GM19397 (cell line): ENCODE results near the gene AHNAK.
"Not testable (repeated sequence)": the region's sequence is repeated elsewhere in the genome, so short reads cannot be mapped to it uniquely, and the experiment has no call there.

Experiments
- ATAC-seq: cut with Tn5 transposase; IDR thresholded peaks from one replicate; pipeline ENCODE4 v1.9.1; 2021; ENCODE audit warnings: mild to moderate bottlenecking, moderate library complexity; ENCODE audit not compliant: unreplicated experiment

AHNAK gene

DNA sequence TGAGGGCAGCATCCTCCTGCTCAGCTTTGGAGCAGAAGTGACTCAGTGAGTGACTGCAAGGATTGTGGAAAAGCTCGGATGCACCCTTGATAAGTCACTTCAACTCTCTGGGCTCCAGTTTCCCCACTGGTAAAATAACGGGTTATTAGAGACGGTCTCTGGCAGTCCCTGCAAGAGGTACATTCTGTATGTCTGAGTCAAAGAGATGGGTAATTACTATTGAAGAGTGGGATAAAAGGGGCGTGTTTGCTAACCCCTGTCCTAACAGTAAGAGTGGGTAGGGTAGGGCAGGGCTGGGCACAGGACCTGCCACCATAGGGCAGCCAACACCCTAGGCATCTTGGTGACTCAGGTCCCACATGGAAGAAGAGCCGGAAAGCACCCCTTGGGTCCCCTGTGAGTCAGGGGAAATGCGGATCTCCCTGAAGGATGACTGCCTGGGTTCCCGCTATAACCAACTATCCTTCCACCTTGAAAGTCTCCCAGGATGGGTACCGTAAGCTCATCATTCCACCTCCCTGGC lies 7.3 kb upstream of the AHNAK start:
- ATAC-seq: no peak

- ATAC-seq: no peak
Observed at GRCh38 chr11:62553080-62553838, 6.7 kb upstream of the AHNAK start.

DNA sequence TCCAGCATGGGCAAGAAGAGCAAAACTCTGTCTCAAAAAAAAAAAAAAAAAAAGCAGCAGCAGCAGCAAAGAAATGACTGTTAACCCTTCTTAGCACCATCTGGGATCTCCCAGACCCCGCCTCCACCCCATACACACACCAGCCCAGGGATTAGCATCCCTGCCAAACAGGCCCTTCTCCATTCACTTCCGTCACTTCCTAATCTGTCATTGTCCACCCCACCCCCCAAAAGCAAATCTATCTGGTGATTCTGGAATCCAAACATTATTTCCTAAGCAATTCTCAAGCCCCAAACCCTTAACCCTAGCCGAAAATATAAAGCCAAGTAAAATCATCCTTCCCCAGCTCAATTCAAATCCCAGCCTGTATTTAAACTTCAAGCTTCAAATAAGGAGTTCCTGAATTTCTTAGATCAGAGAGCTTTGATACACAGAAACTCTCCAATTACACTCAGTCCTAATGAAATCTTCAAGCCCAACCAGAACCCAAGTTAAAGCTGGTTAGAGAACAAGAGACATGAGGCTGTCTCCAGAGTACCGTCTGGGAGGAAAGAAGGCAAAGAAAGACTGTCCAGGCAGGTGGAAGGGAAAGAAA lies 6.0 kb upstream of the AHNAK start:
- no peak for ATAC-seq

- ATAC-seq: not testable (repeated sequence)
Observed at GRCh38 chr11:62550478-62550877, 3.9 kb upstream of the AHNAK start.

- no peak for ATAC-seq
Observed at GRCh38 chr11:62548545-62549335, 2.1 kb upstream of the AHNAK start.

DNA sequence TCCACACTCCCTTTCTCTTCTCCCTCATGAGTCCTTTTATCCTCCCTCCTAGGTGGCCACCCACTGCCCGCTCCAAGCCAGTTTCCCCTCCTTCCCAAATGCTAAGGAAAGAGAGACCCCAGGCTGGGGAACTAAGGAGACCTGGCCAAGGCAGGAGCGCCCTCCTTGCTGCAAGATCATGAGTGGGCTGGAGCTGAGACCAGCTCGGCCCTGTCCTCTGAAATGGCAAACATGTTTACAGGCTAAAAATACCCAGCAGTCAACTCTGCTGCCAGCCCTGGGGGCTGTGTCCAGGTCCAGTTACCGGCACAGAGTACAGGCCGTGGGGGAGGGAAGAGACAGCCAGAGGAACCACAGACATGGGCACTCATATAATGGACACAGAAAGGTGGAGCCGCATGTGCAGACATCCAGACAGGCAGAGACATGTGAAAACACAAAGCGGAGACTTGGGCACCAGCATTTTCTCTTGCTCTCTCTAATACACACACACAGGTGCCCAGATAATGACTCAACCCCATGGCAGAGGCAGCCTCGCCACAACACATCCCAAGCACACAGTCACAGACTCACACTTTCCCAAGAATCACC lies 1.2 kb upstream of the AHNAK start:
- no peak for ATAC-seq

GRCh38 chr11:62546929-62547625 lies 471 bp upstream of the AHNAK start:
- no peak for ATAC-seq

DNA sequence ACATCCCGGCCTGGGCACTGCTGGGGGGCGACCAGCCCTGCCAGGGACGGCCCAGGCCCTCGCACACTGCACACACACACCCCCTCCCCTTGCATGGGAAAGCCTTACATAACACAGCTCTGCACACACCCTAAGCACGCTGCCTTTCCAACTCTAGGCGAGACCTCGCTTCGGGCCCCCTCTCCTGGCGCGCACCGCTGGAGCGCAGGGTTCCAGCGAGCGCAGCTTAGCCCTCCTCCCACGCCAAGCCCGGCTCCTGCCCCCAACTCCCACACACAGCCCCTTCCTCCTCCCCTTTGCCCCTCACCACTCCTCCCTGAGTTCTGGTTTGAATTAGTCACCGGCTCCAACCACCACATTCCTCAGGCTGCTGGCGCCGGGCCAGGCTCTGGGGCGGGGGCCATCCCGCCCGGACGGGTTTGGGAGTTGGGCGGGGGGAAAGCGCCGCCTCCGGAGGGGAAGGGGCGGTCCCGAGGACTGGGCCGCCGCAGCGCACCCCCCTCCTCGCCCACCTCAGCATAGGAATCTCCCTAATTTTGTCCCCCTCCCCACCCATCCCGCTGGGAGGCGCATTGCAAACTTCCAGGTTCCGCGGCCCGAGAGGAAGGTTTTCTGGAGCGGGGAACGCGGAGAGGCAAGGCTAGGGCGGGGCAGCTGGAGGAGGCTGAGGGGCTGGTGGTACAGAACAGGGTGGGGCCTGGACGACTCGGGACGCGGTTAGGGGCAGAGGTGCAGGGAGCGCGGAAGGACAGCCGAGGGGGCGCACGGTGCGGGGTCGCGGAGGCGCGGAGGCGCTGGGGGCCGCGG lies 966 bp downstream of the AHNAK start:
- no peak for ATAC-seq

DNA sequence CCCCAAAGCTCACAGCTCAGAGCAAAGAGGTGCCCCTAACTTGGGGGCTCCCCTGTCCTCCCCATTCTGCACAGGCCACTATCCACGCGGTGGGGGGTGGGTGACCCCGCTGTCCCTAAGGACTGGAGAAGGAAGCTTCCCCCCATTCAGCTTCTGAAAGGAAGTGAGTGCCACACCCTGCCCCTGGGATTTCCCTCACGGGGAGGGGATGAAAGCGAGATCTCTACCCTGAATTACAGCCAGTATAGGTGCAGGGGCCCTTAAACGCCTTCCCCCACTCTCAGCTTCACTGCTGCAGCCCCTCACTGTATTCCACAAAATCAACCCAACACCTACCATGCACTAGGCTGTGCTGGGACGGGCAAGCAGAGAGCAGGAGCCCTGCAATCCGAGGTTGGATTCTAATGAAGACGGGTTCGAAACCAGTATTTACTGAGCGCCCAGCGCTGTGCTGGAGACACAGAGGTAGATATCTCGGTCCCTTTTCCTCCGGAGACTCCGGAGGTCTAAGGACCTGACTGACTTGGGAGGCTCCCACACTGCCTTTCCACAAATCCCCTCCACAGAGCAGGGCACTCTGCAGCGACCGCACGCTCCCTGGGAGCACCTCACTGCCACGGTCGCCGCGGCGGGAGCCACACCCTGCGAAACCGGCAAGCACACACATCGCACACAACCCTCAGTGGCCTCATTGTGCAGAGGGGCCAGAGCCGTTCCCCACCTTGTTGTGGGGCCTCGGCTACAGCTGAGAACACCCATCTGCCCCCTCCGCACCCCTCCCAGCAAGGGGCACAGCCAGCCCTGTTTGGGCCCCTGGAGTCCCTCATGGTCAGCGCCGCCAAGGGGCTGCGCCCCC lies 1.8 kb downstream of the AHNAK start:
- no peak for ATAC-seq

GRCh38 chr11:62543680-62544444 lies 2.7 kb downstream of the AHNAK start:
- no peak for ATAC-seq

GRCh38 chr11:62542750-62543567 lies 3.6 kb downstream of the AHNAK start:
- no peak for ATAC-seq

DNA sequence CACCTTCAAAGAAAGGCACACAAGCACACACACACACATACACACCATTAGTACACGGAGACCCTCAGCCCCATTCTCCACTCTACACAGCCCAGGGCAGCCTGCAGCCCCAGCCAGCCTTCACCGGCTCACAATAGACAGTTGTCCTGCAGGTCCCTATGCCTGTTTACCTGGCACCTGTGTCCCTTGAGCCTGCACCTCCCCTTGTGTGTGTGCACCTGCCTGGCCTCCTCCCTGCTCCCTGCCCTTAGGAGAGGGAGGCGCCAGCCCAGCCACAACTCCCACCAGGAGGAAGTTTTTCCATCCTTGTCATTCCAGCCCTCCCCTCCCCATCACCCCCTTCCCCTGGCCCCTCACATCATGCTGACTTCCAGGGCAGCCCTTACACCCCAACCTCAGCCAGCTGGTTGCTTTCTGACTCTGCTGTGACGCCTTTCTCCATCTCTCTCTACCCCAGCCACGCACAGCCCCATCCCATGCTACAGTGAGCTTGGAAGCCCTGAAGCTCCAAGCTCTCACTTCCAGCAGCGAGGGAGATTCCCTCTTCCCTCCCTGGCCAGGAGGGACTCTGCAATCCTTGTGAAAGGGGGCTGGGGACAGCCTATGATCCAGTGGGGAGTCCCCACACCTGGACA lies 4.4 kb downstream of the AHNAK start:
- ATAC-seq: no peak

DNA sequence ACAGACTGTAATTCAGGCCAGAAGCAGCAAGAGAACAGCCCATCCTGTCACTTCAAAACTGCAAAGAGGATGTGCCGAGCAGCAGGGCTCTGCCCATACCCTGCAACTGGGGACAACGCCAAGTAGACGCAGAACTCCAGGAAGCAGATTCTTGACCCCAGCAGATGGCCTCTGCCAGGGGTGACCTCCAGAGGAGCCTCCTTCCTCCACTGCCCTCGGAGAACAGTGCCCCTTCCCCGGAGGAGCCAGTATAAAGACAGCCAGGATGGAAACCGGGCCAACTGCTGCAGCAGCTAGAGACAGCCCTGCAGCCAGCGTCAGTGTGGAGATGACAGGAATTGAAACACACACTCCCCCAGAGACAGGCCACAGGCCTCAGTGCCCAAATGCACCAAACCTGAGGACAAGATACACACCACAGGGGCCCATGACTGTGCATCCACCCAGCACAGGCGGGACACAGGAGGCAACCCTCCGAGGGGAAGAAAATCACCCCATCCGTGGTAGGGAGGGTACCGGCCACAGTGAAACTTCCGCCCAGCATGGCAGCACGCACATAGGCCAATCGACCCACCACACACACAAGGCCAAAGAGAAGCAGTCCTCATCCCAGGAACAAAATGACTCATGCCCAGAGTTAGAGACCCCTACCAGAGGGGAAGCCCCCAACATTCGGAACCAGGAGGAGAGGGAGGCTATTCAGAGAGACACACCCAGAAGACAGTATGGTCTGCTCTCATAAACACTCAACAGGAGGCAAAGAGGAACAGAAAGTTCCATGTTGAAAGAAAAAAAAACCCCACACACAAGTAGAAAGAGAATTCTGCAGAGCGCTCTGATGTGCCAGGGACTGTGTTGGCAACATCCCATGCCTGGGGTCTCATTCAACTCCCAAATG lies 5.6 kb downstream of the AHNAK start:
- ATAC-seq: peak; percentile 51

DNA sequence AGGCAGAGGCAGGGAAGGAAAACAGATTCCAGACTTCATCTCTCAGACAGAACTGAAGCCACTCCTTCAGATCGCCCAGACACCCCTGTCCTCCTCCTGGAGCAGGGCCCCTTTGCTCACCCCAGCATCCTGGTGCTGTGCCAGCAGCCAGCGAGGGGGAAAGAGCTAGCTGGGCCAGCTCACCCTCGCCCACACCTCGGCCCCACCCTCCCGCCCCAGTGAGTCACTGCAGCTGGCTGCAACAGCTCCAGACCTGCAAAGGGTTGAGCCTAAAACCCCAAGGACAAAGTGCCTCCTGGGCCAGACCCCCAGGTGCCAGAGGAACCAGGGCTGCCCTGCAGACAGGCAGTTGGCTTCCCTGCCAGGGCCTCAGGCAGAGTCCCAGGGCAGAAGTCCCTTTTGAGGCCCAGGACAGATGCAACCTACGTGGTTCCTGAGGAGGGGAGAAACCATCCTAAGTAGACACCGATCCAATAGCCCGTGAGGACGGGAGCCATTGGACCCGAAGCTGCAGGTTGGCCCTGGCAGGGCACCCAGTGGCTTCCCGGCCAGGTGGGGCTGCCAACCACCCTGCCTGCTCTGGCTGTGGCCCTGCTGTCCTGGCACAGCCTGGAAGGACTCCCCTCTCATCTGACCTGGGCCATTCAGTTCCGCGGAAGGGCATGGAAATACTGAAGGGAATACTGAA lies 7.2 kb downstream of the AHNAK start:
- no peak for ATAC-seq
